GM21576 (cell line): Measurements from ENCODE around the gene PDE8B.

Source experiments
- ATAC-seq: cut with Tn5 transposase; IDR thresholded peaks from one replicate; pipeline ENCODE4 v1.9.1; 2021; ENCODE audit warnings: mild to moderate bottlenecking, moderate library complexity; ENCODE audit not compliant: unreplicated experiment

PDE8B gene

DNA sequence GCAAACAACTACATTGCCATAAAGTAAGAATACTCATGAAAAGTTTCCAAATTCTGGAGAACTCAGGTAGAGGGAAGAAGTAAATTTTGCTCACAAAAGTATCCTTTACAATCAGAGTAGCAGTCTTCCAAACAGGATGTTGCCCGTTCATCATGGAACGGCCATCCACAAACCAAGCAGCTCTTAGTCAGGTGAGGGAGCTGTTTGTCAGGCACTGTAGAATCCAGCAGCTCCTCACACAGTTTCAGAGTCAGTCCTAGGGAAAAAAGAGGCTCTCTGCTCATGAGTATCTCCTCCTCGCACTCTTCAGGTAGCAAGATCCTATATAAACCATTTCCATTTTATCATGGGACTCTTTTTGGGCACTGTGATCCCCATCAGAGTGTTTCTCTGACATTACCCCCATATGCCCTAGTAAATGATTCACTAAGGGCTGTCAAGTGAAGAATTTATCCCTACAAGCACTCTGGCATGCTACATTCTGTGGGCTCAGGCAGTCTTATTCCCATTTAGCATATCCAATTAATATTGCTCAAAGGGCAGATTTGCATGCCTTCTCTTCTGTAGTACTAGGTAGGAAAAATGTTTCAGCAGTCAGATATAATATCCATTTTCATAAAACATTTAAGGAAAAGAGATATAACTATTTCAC, 183.7 kb downstream of the PDE8B start:
- ATAC-seq, result no peak

DNA sequence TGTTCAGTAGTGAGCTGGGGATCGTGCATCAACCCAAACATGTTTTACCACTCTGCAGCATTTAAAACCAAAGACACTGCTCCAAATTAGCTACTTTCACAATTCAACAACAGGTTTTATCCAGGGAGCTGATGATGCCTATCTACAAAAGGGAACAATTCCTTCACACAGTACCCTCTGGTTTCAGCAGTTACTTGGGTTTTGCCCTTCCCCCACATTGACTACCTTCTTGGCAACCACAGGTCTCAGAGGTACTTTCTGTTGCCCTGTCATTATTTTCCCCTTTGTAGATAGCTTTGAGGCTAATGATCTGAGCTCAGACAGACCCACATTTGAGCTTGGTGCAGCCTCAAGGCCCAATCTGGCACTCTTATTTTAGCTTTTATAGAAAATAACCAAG, 185.5 kb downstream of the PDE8B start:
- ATAC-seq, result no peak

DNA sequence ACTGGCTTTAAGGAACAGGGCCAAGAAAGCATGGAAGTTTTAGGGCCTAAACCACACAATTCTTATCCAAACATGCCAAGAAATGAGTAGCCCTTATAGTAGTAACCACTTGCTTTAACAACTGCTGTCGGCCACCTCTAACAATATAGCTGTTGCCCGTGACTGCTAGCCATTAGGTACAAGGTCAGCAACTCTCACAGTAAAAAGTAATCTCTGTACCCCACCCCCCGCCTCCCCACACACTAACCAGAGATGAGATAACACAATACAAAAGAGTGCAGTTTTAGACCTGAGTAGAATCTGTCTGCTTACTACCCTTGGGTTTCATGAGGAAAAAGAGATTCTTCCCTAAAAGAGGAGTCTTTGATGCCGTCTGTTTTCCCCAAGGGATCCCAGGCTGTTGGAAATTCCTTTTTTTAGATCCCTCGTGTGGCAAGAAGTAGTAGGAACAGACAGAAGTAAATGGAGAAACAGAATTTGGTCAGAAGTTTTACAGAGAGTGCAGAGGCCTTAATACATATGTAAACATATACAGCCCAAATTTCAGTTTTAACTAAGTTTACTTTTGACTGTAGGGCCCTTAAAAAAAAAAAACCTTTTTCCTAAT, 187.3 kb downstream of the PDE8B start:
- no peak for ATAC-seq

DNA sequence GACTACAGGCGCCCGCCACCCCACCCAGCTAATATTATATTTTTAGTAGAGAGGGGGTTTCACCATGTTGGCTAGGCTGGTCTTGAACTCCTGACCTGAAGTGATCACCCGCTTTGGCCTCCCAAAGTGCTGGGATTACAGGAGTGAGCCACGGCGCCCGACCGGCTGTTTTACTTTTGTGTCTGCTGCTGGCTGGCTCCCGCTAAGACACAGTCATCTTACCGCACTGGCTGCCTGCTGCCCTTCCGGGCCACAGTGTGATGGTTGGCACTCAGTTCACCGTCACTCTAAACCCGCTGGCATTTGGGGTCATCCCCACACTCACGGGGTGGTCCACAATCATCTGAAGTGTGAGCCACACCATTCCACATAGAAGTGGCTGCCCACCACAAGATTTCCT, 188.0 kb downstream of the PDE8B start:
- no peak for ATAC-seq

DNA sequence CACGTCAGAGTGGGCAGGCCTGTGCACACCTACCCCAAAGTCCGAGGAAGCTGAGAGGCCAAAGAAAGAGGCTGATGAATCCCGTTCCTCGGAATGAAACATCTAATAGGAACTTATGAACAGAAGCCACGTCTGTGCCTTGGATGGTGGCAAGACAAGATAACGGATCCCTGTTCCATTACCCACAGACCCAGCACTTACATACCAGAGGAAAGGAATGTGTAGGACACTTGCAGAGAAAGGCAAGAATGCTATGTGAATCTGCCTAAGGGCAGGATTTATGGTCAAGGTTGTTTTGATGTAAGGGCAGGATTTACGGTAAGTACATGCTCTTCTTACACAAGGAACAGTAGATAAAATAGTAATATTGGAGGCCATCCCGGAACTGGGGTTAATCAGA, 188.4 kb downstream of the PDE8B start:
- no peak for ATAC-seq

DNA sequence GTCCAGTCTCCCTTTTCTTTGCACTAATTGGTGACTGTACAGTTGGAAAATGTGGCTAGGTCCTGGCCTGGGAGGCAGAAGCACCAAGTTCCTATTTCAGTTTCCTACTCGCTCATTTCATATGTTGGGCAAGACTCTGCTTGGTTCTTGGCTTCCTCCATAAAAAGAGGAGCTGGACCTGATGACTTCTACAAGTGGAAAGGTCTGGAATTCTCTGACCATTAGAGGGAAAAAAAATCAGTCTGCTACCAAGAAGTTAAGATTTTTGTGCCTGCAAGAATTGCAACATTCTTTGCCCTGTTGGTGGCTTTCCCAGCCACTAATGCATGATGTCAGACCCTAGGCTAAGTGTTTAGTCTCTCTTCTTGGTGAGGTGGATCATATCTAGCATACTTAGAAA, 190.2 kb downstream of the PDE8B start:
- ATAC-seq, result no peak

DNA sequence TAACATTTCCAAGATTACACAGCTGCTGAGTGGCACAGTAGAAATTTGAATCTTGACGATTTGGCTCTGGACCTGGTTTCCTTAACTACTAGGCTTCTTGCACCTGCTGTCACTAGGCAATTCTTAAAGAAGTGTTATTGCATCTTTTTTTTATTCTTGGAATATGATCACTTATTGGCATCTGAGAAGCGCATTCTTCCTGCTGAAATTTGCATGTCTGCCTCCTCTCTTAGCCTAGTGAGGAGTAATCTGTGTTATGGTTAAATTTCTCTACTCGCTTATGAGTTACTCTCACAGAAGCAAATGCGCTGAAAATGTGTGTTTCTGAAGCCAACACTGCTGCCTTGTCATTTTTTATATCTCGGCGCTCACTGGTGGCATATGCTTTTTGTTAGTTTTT, 192.3 kb downstream of the PDE8B start:
- ATAC-seq, result no peak

DNA sequence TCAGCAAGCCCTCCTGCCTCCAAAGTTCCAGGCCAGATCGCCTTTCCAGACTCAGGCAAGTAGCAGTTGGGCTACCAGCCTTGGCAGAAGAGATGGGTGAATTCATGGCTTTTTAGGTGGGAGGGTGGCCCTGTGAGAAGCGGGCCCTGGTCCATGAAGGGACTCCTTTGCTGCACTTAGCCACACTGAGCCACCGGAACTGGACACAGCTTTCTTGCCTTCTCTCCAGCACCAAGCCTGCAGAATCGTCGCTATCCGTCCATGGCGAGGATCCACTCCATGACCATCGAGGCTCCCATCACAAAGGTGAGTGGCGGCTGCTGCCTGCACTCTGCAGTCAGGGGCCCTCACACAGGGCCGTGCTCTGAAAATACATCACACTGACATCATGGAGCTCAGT, 196.7 kb downstream of the PDE8B start:
- ATAC-seq, result no peak

DNA sequence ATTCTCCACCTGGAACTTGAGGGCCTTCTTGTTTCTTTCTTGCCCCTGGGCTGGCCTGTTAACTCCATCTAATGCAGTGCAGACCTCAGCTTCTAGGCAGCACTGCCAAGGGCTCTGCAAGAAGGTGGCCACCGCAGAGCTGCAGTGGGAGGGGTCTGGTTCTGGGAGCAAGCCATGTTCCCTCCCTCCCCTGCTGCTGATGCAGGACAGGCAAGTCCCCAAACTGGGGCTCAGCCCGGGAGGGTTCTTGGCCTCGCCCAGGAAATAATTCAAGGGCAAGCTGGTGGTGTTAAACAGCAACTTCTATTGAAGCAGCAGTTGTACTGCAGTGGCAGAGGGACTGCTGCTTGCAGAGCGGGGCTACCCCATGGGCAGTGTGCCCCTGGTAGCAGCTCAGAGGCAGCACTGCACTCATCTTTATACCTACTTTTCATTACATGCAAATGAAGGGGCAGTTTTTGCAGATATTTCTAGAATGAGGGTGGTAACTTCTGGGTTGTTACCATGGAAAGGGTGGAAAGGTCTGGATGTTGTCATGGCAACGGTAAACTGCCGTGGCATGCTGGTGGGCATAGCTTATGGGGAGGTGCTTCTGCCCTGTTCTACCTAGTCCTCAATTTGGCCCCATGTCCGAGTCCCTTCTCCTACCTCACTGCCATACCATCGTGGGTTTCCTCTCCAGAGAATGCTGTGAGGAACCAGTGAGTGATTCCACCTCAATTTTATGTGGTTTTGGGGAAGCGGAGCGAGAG, 199.6 kb downstream of the PDE8B start:
- no peak for ATAC-seq

DNA sequence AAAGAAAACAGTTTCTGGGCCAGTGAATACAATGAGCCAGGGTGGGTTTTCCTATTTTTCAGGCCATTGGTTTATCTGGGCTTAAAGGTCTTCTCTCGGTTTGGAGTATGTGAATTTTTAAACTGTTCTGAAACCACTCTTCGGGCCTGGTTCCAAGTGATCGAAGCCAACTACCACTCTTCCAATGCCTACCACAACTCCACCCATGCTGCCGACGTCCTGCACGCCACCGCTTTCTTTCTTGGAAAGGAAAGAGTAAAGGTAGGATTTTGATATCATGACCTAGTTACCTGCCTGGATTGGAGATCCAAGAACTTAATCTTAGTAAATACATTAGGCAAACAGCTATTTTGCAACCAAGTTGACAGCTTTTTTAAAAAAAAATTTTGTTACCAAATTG, 202.6 kb downstream of the PDE8B start:
- ATAC-seq, result no peak

DNA sequence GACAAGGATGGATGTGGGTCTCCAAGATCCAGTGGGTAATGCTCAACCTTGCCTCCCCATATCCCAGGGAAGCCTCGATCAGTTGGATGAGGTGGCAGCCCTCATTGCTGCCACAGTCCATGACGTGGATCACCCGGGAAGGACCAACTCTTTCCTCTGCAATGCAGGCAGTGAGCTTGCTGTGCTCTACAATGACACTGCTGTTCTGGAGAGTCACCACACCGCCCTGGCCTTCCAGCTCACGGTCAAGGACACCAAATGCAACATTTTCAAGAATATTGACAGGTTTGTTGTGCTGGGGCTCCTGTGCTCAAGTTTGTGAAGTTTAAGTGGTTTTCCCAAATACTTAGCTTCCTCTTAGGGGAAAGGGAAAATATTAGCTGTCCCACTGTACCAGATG, 207.7 kb downstream of the PDE8B start:
- ATAC-seq, result no peak

DNA sequence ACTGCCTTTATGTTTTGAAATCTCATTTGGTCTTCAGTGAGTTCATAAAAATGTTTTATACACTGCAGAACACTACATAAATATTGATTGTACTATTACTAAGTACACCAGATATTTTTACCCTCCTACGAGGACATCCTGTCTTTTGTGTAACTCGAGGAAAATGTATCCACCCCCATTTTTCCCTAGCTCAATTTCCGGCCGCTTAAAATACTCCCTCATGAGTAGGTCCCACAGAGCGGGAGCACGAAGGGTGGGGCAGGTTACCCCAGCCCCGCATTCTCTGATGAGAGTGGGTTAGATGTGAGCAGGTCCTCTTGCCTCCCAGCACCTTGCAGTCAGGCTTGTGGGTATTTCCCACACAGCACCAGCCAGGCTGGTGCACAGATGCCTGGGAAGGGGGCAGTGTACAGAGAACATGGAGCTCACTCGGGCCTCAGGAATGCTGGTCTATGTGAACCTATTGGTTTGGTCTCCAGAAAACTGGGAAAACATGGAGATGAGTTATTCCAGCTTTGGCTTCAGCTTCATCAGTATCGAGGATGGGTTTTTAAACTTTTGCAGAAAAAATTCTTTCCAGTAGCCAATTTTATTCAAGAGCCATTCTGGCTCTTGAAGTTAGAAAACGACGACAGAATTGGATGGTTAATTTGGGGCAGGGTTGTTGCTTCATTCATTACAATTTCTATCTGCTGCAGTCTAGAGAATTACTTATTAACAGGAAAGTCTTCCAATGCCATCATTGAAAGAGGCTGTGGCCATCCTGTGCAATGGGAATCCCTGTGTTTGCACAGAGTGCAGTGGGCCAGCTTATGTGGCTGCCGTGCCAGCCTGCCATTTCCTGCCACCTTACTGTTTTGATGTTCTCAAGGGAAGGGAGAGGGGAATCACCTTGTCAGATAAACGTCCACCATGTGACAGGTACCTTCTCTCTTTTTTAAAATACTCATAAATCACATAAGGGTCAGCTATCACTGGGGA, 208.4 kb downstream of the PDE8B start:
- no peak for ATAC-seq

DNA sequence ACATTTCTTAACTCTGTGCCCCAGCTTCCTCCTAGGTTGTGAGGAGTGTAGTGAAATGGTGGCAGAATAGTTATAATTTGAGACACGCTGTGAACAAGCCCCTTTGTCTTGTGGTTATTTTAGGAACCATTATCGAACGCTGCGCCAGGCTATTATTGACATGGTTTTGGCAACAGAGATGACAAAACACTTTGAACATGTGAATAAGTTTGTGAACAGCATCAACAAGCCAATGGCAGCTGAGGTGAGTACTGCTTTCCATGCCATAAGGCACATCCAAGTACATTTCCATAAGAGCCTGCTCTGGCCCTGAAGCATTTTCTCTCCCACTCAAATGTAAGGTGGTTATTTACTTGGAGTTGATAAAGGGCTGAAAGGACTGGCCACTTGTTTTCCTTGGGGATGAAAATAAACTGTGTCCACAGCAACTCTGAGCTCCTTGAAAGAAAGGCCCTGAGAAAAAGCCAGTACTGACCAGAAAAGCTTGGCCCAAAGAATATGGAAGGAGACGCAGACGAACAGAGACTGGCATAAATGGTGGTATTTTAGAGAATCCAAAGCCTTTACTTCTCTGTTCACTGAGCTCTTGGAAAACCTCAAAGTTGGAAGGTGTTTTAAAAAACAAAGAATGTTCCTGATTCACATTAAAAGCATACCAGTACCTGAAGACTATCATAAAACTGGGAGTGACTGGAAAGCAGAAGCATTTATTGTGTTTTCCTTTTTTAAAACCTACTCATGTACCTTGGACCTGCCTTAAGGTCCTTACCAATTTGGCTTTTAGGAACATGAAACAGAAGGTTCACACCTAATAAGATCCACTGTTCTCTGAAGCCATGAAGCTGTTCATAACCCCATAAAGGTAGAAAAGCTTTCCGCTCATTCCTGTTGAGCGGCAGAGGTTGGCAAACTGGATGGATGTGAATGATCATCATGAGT, 209.4 kb downstream of the PDE8B start:
- ATAC-seq, result no peak

DNA sequence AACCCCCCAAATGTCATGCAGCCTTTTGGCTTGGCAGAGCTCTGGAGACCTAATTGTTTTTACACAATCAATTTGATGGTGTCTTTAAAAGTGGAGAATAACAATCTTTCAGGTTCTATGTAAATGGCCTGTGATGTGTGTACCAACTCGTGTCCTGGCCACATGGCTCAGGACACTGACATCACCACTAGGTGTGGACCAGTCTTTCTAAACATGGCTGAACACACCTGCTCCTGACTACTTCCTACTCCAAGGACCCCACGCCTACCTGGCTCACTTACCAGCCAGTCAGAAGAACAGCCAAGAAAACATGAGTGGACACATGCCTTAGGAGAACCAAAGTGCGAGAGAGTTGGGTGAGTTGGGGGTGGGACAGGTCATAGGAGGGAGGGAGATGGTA, 210.5 kb downstream of the PDE8B start:
- no peak for ATAC-seq

DNA sequence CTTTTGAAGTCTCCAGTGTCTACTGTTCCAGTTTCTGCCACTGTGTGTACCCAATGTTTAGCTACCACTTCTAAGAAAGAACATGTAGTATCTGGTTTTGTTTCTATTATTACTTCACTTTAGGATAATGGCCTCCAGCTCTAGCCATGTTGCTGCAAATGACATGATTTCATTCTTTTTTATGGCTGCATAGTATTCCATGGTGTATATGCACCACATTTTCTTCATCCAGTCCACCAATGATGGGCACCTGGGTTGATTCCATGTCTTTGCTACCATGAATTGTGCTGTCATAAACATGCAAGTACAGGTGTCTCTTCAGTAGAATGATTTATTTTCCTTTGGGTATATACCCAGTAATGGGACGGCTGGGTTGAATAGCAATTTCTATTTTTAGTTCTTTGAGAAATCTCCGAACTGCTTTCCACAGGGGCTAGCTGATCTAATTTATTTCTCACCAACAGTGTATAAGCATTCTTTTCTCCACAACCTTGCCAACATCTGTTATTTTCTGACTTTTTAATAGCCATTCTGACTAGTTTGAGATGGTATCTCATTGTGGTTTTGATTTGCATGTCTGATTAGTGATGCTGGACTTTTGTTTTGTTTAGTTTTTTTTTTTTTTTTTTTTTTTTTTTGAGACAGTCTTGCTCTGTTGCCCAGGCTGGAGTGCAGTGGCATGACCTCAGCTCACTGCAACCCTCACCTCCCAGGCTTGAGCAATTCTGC, 212.7 kb downstream of the PDE8B start:
- ATAC-seq, result no peak

DNA sequence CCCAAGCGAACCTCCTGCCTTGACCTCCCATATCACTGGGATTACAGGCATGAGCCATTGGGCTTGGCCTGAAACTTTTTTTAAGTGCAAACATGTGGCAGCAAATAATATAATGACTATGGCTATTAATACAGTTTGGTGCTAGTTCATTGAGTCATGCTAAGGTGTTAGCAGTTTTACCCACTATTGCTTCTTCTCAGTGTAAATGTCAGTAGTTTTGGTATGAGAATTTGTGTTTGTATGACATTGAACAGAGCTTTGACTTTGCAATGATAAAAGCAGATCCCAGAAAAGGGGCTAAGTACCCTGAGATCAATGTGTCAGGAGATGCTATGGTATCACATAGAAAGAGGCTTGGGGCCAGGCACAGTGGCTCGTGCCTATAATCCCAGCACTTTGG, 214.4 kb downstream of the PDE8B start:
- ATAC-seq, result no peak

DNA sequence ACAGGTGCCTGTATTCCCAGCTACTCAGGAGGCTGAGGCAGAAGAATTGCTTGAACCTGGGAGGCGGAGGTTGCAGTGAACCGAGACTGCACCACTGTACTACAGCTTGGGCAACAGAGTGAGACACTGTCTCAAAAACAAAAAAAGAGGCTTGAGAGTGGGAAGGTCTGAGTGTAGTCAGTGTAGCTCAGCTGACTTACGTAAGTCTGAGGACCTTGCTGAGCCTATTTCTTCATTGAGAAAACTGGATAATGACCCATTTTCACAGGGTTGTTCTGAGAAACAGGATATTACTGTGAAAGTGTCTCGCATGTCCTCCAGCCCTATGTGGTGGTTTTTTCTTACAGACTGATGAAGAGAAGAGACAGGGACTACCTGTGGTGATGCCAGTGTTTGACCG, 214.9 kb downstream of the PDE8B start:
- no peak for ATAC-seq

DNA sequence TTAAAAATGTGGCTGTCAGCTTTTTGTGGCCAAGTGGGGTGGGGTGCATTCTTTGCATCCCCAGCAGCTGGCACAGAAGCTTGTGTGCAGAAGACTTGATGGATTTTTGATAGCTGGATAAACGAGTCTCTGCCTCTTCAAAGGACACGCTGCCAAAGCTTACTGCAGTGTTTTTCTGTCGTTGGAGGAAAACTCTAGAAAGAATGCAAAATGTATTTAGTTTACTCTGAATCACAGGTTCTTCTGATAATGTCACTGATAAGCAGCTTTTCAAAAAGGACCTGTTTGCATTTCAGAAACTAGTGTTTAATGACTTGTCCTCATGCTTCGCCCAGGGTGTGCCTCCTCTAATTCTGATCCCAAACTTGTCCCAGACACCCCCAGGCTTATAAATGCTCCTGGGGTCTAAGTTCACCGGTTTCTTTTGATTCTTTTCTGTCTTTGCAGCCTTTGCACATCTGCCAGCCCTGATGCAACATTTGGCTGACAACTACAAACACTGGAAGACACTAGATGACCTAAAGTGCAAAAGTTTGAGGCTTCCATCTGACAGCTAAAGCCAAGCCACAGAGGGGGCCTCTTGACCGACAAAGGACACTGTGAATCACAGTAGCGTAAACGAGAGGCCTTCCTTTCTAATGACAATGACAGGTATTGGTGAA, 215.6 kb downstream of the PDE8B start:
- ATAC-seq, result no peak

DNA sequence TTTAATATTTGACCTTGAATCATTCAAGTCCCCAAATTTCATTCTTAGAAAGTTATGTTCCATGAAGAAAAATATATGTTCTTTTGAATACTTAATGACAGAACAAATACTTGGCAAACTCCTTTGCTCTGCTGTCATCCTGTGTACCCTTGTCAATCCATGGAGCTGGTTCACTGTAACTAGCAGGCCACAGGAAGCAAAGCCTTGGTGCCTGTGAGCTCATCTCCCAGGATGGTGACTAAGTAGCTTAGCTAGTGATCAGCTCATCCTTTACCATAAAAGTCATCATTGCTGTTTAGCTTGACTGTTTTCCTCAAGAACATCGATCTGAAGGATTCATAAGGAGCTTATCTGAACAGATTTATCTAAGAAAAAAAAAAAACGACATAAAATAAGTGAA, 216.2 kb downstream of the PDE8B start:
- no peak for ATAC-seq
